H1 (cell line): ENCODE results near the gene TMEM156. TPM values are rescaled to one million over a fixed set of nuclear protein-coding genes. Genes with fewer than 3 reads are reported as not detected.

Source experiments
- CTCF ChIA-PET: fragments of 300-600 bp; sonication (Branson Sonifier 250); formaldehyde crosslinking; loops from one replicate; lab custom pipeline; 2021; ENCODE audit not compliant: partially characterized antibody; lab: Charles Lee
- POLR2A ChIA-PET: fragments of 300-600 bp; sonication (Branson Sonifier 250); formaldehyde crosslinking; loops from one replicate; lab custom pipeline; 2021; ENCODE audit warnings: inconsistent platforms; ENCODE audit not compliant: partially characterized antibody; lab: Charles Lee
- DNase-seq, 2 experiments: peaks; one replicate each; pipeline versions ENCODE4 v3.0.0 to v3.0.0-alpha.2; 2010 to 2022; ENCODE audit warnings: low spot score in 2 of 2, low read depth in 1 of 2, mixed read lengths in 1 of 2
- FAIRE-seq: peaks from 2 replicates; lab custom pipeline; 2011; peaks lifted over from hg19 to GRCh38; lab: Jason Lieb, UNC
- H2AFZ ChIP-seq: 2 replicates; pipeline ENCODE4 v1.8.1; 2012; ENCODE audit warnings: low read length, inconsistent platforms
- H2AK5ac ChIP-seq: 2 replicates; pipeline ENCODE4 v1.6.1; 2013; ENCODE audit warnings: low read depth, low read length
- H2BK120ac ChIP-seq: replicated peaks from 2 replicates; pipeline ENCODE3; 2013; ENCODE audit warnings: low read depth, low read length, inconsistent platforms
- H2BK12ac ChIP-seq: 2 replicates; pipeline ENCODE4 v1.6.1; 2013; ENCODE audit warnings: low read depth, low read length
- H2BK15ac ChIP-seq: 2 replicates; pipeline ENCODE4 v1.6.1; 2013; ENCODE audit warnings: low read length
- H2BK20ac ChIP-seq: 2 replicates; pipeline ENCODE4 v1.6.1; 2013; ENCODE audit warnings: low read length
- H2BK5ac ChIP-seq: 2 replicates; pipeline ENCODE4 v1.6.1; 2013; ENCODE audit warnings: low read depth, low read length
- H3K14ac ChIP-seq: 2 replicates; pipeline ENCODE4 v1.6.1; 2013; ENCODE audit warnings: inconsistent platforms; ENCODE audit not compliant: insufficient read length
- H3K18ac ChIP-seq: 2 replicates; pipeline ENCODE4 v1.6.1; 2013; ENCODE audit warnings: low read length; ENCODE audit errors: extremely low read depth
- H3K23ac ChIP-seq: 2 replicates; pipeline ENCODE4 v1.6.1; 2013; ENCODE audit warnings: inconsistent platforms; ENCODE audit not compliant: insufficient read length
- H3K23me2 ChIP-seq: 2 replicates; pipeline ENCODE4 v1.6.1; 2013; ENCODE audit warnings: low read depth, low read length
- H3K27ac ChIP-seq: 2 replicates; pipeline ENCODE4 v1.6.1; 2011; ENCODE audit warnings: low read depth, low read length, inconsistent platforms
- H3K27me3 ChIP-seq, 4 experiments: replicated peaks in 1 of 4; 1 replicate in 1 of 4; 2 replicates in 3 of 4; pipeline versions ENCODE4 v1.6.1 to v1.8.1; 2011 to 2013; ENCODE audit warnings: low read length in 3 of 4, mild to moderate bottlenecking in 3 of 4, inconsistent platforms in 2 of 4, mixed read lengths in 2 of 4, moderate library complexity in 1 of 4; ENCODE audit not compliant: control insufficient read depth in 3 of 4, insufficient read depth in 3 of 4; ENCODE audit errors: extremely low read depth in 1 of 4
- H3K36me3 ChIP-seq, 4 experiments: 2 replicates each; pipeline versions ENCODE4 v1.6.1 to v1.8.1; 2011 to 2013; ENCODE audit warnings: mild to moderate bottlenecking in 4 of 4, low read length in 3 of 4, moderate library complexity in 2 of 4, control low read depth in 1 of 4, inconsistent platforms in 1 of 4; ENCODE audit not compliant: insufficient read depth in 4 of 4, control insufficient read depth in 2 of 4
- H3K4ac ChIP-seq: replicated peaks from 2 replicates; pipeline ENCODE3; 2013; ENCODE audit warnings: low read length, low read depth, mixed read lengths, inconsistent platforms; ENCODE audit not compliant: insufficient read length
- H3K4me1 ChIP-seq, 4 experiments: replicated peaks in 1 of 4; 1 replicate in 1 of 4; 2 replicates in 3 of 4; pipeline versions ENCODE4 v1.6.1 to v1.8.1; 2011 to 2013; ENCODE audit warnings: low read length in 3 of 4, inconsistent platforms in 2 of 4, mixed read lengths in 1 of 4; ENCODE audit not compliant: insufficient read depth in 4 of 4, control insufficient read depth in 3 of 4
- H3K4me2 ChIP-seq, 2 experiments: 2 replicates each; pipeline versions ENCODE4 v1.6.1 to v1.8.1; 2011 to 2013; ENCODE audit warnings: low read depth in 2 of 2, low read length in 2 of 2, control low read depth in 1 of 2, inconsistent platforms in 1 of 2, mild to moderate bottlenecking in 1 of 2; ENCODE audit not compliant: insufficient read depth in 1 of 2
- H3K4me3 ChIP-seq, 4 experiments: fragments of 200-600, 300-600 bp in 1 of 4; sonication (generic), shearing (Covaris generic), sonication (Bioruptor Twin) in 1 of 4; 2 replicates each; pipeline versions ENCODE4 v1.5.1 to v1.8.1; 2011 to 2016; ENCODE audit warnings: low read length in 4 of 4, low read depth in 3 of 4, control low read depth in 2 of 4, inconsistent platforms in 2 of 4, mild to moderate bottlenecking in 2 of 4, mixed read lengths in 1 of 4, moderate library complexity in 1 of 4; ENCODE audit not compliant: insufficient read depth in 2 of 4; ENCODE audit errors: extremely low read depth in 1 of 4
- H3K56ac ChIP-seq: replicated peaks from 2 replicates; pipeline ENCODE3; 2013; ENCODE audit warnings: low read depth, mild to moderate bottlenecking, mixed read lengths, low read length, inconsistent platforms; ENCODE audit not compliant: insufficient read length
- H3K79me1 ChIP-seq: 2 replicates; pipeline ENCODE4 v1.6.1; 2013; ENCODE audit warnings: low read depth, low read length, control low read depth
- H3K79me2 ChIP-seq, 2 experiments: 2 replicates each; pipeline versions ENCODE4 v1.6.1 to v1.8.1; 2012 to 2013; ENCODE audit warnings: low read length in 2 of 2, mild to moderate bottlenecking in 2 of 2, inconsistent platforms in 1 of 2; ENCODE audit not compliant: insufficient read depth in 2 of 2, control insufficient read depth in 1 of 2
- H3K9ac ChIP-seq, 4 experiments: replicated peaks in 1 of 4; 1 replicate in 1 of 4; 2 replicates in 3 of 4; pipeline versions ENCODE4 v1.6.1 to v1.8.1; 2011 to 2013; ENCODE audit warnings: low read depth in 3 of 4, low read length in 3 of 4, control low read depth in 2 of 4, mild to moderate bottlenecking in 2 of 4, moderate library complexity in 2 of 4, inconsistent platforms in 1 of 4; ENCODE audit errors: extremely low read depth in 1 of 4
- H3K9me3 ChIP-seq, 2 experiments: 2 replicates each; pipeline versions ENCODE4 v1.6.1 to v1.8.1; 2012 to 2013; ENCODE audit warnings: mild to moderate bottlenecking in 2 of 2, moderate library complexity in 2 of 2, control low read depth in 1 of 2, inconsistent platforms in 1 of 2, low read depth in 1 of 2, low read length in 1 of 2, mixed read lengths in 1 of 2; ENCODE audit not compliant: insufficient read depth in 2 of 2
- H4K20me1 ChIP-seq, 2 experiments: replicated peaks in 1 of 2; 2 replicates each; pipeline versions ENCODE3 to v1.8.1; 2011 to 2013; ENCODE audit warnings: inconsistent platforms in 2 of 2, low read length in 2 of 2, mild to moderate bottlenecking in 1 of 2; ENCODE audit not compliant: insufficient read depth in 2 of 2, control insufficient read depth in 1 of 2
- H4K5ac ChIP-seq: 2 replicates; pipeline ENCODE4 v1.6.1; 2013; ENCODE audit warnings: low read length, low read depth, mixed read lengths, inconsistent platforms; ENCODE audit not compliant: insufficient read length
- H4K8ac ChIP-seq: 2 replicates; pipeline ENCODE4 v1.8.0; 2013; ENCODE audit warnings: mild to moderate bottlenecking, moderate library complexity, low read length, inconsistent platforms; ENCODE audit not compliant: insufficient read depth; ENCODE audit errors: extremely low read depth
- H4K91ac ChIP-seq: replicated peaks from 2 replicates; pipeline ENCODE3; 2013; ENCODE audit warnings: low read length, mixed read lengths, inconsistent platforms; ENCODE audit not compliant: insufficient read length
- CHD1 ChIP-seq: IDR thresholded peaks from 2 replicates; pipeline ENCODE4 v1.6.1; 2012; ENCODE audit warnings: low read depth, low read length, improper control_type of control experiment
- CREB1 ChIP-seq: IDR thresholded peaks from 2 replicates; pipeline ENCODE4 v1.6.1; 2012; ENCODE audit warnings: inconsistent platforms
- EP300 ChIP-seq, 2 experiments: IDR thresholded peaks; 1 replicate in 1 of 2; 2 replicates in 1 of 2; pipeline ENCODE4 v1.6.1; 2011 to 2012; ENCODE audit warnings: low read depth in 2 of 2, low read length in 2 of 2, mild to moderate bottlenecking in 2 of 2, borderline replicate concordance in 1 of 2, inconsistent platforms in 1 of 2, moderate library complexity in 1 of 2
- PHF8 ChIP-seq: fragments of 200-600 bp; sonication (generic); conservative IDR thresholded peaks from 2 replicates; pipeline ENCODE4 v1.7.1; 2012; ENCODE audit warnings: low read depth, mild to moderate bottlenecking, inconsistent platforms, low read length, moderate library complexity
- RXRA ChIP-seq: IDR thresholded peaks from 2 replicates; pipeline ENCODE4 v1.6.1; 2011; ENCODE audit warnings: low read depth, mild to moderate bottlenecking, low read length, moderate library complexity; ENCODE audit not compliant: insufficient read depth
- SP2 ChIP-seq: IDR thresholded peaks from 2 replicates; pipeline ENCODE4 v1.6.1; 2012; ENCODE audit warnings: mild to moderate bottlenecking, low read length, inconsistent platforms
- SRF ChIP-seq: IDR thresholded peaks from 2 replicates; pipeline ENCODE4 v1.6.1; 2011; ENCODE audit warnings: mild to moderate bottlenecking, low read depth, low read length, moderate library complexity
- SUZ12 ChIP-seq: fragments of 200-600 bp; sonication (generic); IDR thresholded peaks from 2 replicates; pipeline ENCODE4 v1.6.1; 2012; ENCODE audit warnings: mild to moderate bottlenecking, inconsistent platforms, low read length, moderate library complexity, mixed read lengths
- TAF7 ChIP-seq: optimal IDR thresholded peaks from 2 replicates; pipeline ENCODE3; 2011; ENCODE audit warnings: low read depth, mild to moderate bottlenecking, inconsistent platforms, low read length, moderate library complexity, borderline replicate concordance
- WGBS, 2 experiments: shearing (Covaris generic) in 1 of 2; methylation state at CpG; one replicate each; pipeline versions ENCODE4 v1.1.6 to v1.1.7; 2013 to 2015; ENCODE audit warnings: low lambda C conversion rate in 2 of 2, mixed read lengths in 2 of 2, inconsistent platforms in 1 of 2, low coverage in 1 of 2, missing lambda C conversion rate in 1 of 2; ENCODE audit not compliant: insufficient replicate concordance in 2 of 2, insufficient coverage in 1 of 2, insufficient read length in 1 of 2; ENCODE audit errors: extremely low coverage in 1 of 2, missing lambda C conversion rate in 1 of 2; 5-methylcytosine and 5-hydroxymethylcytosine counted together
- polyA plus RNA-seq, 7 experiments: library from polyadenylated mRNA; depleted of rRNA in 3 of 7; stranded (reverse) in 5 of 7; unstranded in 2 of 7; fragments of >200 nt in 5 of 7; fragments of 200-250 nt in 2 of 7; gene quantifications; 1 replicate in 5 of 7; 2 replicates in 1 of 7; 4 replicates in 1 of 7; pipeline versions ENCODE4 v1.2.1 to v1.2.3, GENCODE V29; 2011 to 2013; ENCODE audit warnings: missing spikeins in 2 of 7, mixed read lengths in 2 of 7
- total RNA-seq: library from RNA; stranded (reverse); fragmentation: NEBNext Ultra II Directional; extraction: Animal tissue kit (Norgen Biotek cat#: 25700); gene quantifications from 2 replicates; pipeline ENCODE4 v1.2.1, GENCODE V29; 2021

Gene TMEM156
- total and polyA plus RNA-seq, 2 of the 8 experiments (the other 6 are each of a cell fraction or from before 2014, with no cell fraction given), result not detected

- no peak for FAIRE-seq
- Histone ChIP-seq H3K14ac (no peak overlapping the region), H3K27me3 (no peaks in the 10 kb centered on the region), H3K27ac (no peak overlapping the region), H2BK15ac (no peak overlapping the region), H2AFZ (peak overlapping the region; percentile 78; the same call in 1 of the 2 replicates), H4K8ac (no peak overlapping the region), H2AK5ac (no peak overlapping the region), H3K4me1 (peaks cover 0 to 3% (median 0%) of the 10 kb centered on the region in 4 experiments; a peak in 2 of 7 replicates), H3K36me3 (no peaks in the 10 kb centered on the region), H2BK12ac (no peak overlapping the region), H3K4me3 (no peak overlapping the region), H2BK20ac (no peak overlapping the region), H3K56ac (no peak overlapping the region), H3K23ac (no peak overlapping the region), H3K79me1 (no peaks in the 10 kb centered on the region), H4K91ac (no peak overlapping the region), H4K20me1 (no peaks in the 10 kb centered on the region), H3K4ac (no peak overlapping the region), H3K9me3 (no peaks in the 10 kb centered on the region), H4K5ac (no peak overlapping the region), H2BK120ac (no peak overlapping the region), H3K9ac (no peak overlapping the region), H3K4me2 (no peak overlapping the region), H3K79me2 (no peaks in the 10 kb centered on the region), H3K18ac (no peak overlapping the region), H3K23me2 (no peaks in the 10 kb centered on the region), H2BK5ac (no peak overlapping the region)
- POLR2A ChIA-PET, result no interaction called here
- DNase-seq, result no peak
- WGBS, 2 experiments, result 86% methylated on average over 3 of the region's 3 CpGs; no CpG with 5 or more reads in 1 of the 2 experiments
- CTCF ChIA-PET, result interaction anchor here (0.7 kb wide), 1 partner anchor 97 kb away, joined by 3 read pairs; no protein-coding TSS in a partner anchor
- TF ChIP-seq SUZ12, result no peak
- no peak for TF ChIP-seq CREB1
- TF ChIP-seq PHF8, result no peak
- no peak for TF ChIP-seq TAF7
- TF ChIP-seq RXRA, result no peak
- no peak for TF ChIP-seq SRF
- TF ChIP-seq SP2, result no peak
- no peak for TF ChIP-seq EP300 (IDR thresholded peaks at IDR 0.05; ENCODE audit: borderline replicate concordance in 1 of 2, low read depth in 2 of 2, low read length in 2 of 2)
- no peak for TF ChIP-seq CHD1
Observed at GRCh38 chr4:39037941-39038340, 5.7 kb upstream of the TMEM156 start.
